ENCODE results near the gene IGFBP7.

Gene IGFBP7

DNA sequence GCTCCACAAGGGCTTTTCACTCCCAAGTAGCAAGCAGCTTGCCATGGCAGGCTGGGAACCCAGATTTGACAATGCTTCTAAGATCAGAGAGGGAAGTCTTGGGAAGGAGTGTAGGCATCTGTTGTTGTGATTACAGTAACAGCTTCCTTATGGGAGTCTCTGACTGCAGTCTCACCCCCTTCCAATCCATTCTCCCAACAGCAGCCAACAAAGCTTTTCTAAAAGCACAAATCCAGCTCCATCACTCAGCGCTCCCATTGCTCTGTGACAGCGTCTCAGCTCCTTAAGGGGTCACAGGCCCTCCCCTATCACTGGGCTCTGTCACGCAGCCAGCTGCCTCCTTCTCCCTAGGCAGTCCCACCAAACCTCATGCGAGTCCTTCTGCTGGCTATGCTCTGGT is 7.1 kb downstream of the IGFBP7 start:
- Histone ChIP-seq H3K9ac (ENCODE audit: low read length) (no peak overlapping the region), H4K20me1 (ENCODE audit: insufficient read depth, low read length) (no peaks in the 10 kb centered on the region), H3K27ac (ENCODE audit: low read length) (no peak overlapping the region), H3K9me2 (replicated peaks; ENCODE audit: insufficient read depth, low read length) (no peaks in the 10 kb centered on the region), H3K4me3 (ENCODE audit: low read length) (no peak overlapping the region), H3K27me3 (replicated peaks; ENCODE audit: insufficient read depth, low read length) (no peaks in the 10 kb centered on the region), H3K9me3 (replicated peaks; ENCODE audit: insufficient read depth, low read length) (no peaks in the 10 kb centered on the region), H3K4me2 (ENCODE audit: low read depth, low read length) (no peak overlapping the region), H3K4me1 (ENCODE audit: low read length) (no peaks in the 10 kb centered on the region), H3K79me2 (ENCODE audit: low read length) (no peaks in the 10 kb centered on the region), H3F3A (ENCODE audit: insufficient read depth, low read length) (no peaks in the 10 kb centered on the region), H2AFZ (ENCODE audit: low read length) (no peak overlapping the region), H3K36me3 (replicated peaks; ENCODE audit: insufficient read depth, low read length) (no peaks in the 10 kb centered on the region)
- TF ChIP-seq, protein P1, sequence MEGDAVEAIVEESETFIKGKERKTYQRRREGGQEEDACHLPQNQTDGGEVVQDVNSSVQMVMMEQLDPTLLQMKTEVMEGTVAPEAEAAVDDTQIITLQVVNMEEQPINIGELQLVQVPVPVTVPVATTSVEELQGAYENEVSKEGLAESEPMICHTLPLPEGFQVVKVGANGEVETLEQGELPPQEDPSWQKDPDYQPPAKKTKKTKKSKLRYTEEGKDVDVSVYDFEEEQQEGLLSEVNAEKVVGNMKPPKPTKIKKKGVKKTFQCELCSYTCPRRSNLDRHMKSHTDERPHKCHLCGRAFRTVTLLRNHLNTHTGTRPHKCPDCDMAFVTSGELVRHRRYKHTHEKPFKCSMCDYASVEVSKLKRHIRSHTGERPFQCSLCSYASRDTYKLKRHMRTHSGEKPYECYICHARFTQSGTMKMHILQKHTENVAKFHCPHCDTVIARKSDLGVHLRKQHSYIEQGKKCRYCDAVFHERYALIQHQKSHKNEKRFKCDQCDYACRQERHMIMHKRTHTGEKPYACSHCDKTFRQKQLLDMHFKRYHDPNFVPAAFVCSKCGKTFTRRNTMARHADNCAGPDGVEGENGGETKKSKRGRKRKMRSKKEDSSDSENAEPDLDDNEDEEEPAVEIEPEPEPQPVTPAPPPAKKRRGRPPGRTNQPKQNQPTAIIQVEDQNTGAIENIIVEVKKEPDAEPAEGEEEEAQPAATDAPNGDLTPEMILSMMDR (IDR thresholded peaks at IDR 0.05; ENCODE audit: low read length) = no peak
- TF ChIP-seq EZH2phosphoT487 (IDR thresholded peaks at IDR 0.05; ENCODE audit: low read length) = no peak
- no peak for TF ChIP-seq EZH2 (optimal IDR thresholded peaks at IDR 0.05; ENCODE audit: low read depth, low read length)
- no peak for DNase-seq

DNA sequence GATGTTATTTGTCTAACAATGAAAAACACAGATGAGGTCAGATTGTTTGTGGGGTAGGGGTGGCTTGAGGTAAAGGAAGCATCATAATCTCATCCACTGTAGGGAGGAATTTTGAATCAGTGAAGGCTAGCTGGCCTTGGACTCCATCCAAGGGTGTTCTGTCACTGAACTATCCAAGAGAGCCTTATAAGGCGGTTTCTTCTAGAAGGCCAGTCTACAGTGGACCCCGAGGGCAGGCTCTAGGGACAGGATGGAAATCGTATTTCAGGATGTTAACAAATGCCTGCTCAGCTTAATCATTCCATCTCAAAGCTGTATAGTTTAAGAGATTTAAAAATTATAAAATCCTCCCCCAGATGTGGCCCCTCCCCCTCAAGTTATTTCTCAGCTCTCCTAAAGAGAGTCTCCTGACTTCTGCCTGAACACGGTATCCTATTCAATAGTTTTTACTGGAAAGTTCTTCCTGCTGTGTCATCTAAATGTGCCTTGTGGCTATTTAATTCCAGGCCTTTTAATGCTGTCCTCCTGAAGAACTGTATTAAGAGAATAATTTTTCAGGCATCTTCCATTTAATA is 8.0 kb downstream of the IGFBP7 start:
- Histone ChIP-seq H3K4me3 (ENCODE audit: low read length) (no peak overlapping the region), H3K27ac (ENCODE audit: low read length) (no peak overlapping the region), H3K9me2 (replicated peaks; ENCODE audit: insufficient read depth, low read length) (no peaks in the 10 kb centered on the region), H3K36me3 (replicated peaks; ENCODE audit: insufficient read depth, low read length) (no peaks in the 10 kb centered on the region), H3F3A (ENCODE audit: insufficient read depth, low read length) (no peaks in the 10 kb centered on the region), H3K79me2 (ENCODE audit: low read length) (no peaks in the 10 kb centered on the region), H2AFZ (ENCODE audit: low read length) (no peak overlapping the region), H3K4me2 (ENCODE audit: low read depth, low read length) (no peak overlapping the region), H4K20me1 (ENCODE audit: insufficient read depth, low read length) (no peaks in the 10 kb centered on the region), H3K27me3 (replicated peaks; ENCODE audit: insufficient read depth, low read length) (no peaks in the 10 kb centered on the region), H3K9me3 (replicated peaks; ENCODE audit: insufficient read depth, low read length) (no peaks in the 10 kb centered on the region), H3K4me1 (ENCODE audit: low read length) (no peaks in the 10 kb centered on the region), H3K9ac (ENCODE audit: low read length) (no peak overlapping the region)
- DNase-seq = no peak
- no peak for TF ChIP-seq EZH2 (optimal IDR thresholded peaks at IDR 0.05; ENCODE audit: low read depth, low read length)
- TF ChIP-seq EZH2phosphoT487 (IDR thresholded peaks at IDR 0.05; ENCODE audit: low read length) = no peak
- TF ChIP-seq, protein P1 (IDR thresholded peaks at IDR 0.05; ENCODE audit: low read length) = no peak

DNA sequence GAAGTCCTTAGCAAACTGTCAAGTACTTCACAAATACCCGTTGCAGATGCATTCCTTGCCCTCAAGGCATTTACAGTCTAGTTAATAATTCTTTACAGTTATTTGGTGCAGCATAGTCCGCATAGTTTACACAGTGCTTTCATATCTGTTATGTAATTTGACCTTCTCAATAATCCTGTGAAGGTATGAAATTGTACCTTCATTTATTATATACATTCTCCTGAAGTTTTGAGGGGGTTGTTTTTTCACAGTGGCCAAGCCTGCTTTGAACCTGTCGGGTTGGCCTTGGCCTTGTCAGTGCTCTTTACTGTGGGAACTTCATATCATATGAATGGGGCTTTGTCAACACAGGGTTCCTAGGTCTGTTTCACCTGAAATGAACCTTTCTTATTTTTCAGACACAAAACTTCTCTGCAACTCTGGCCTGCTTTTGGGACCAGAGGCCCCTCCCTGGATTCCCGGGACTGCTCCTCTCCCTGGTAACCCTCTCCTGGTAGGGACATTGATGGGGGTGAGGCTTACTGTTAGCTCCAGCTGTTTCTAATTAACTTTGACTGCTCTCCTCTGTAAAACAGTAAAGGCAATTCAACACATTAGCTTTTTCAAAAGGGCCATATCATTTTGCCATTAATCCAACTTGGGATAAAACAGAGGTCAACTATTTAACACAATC is 9.1 kb downstream of the IGFBP7 start:
- H4K20me1 ChIP-seq (ENCODE audit: insufficient read depth, low read length) = no peaks in the 10 kb centered on the region
- H3K79me2 ChIP-seq (ENCODE audit: low read length) = no peaks in the 10 kb centered on the region
- no peak for DNase-seq
- no peaks in the 10 kb centered on the region for H3K36me3 ChIP-seq (replicated peaks; ENCODE audit: insufficient read depth, low read length)
- H3K27ac ChIP-seq (ENCODE audit: low read length) = no peak overlapping the region
- no peaks in the 10 kb centered on the region for H3K9me3 ChIP-seq (replicated peaks; ENCODE audit: insufficient read depth, low read length)
- H3F3A ChIP-seq (ENCODE audit: insufficient read depth, low read length) = no peaks in the 10 kb centered on the region
- no peak overlapping the region for H2AFZ ChIP-seq (ENCODE audit: low read length)
- no peak overlapping the region for H3K9ac ChIP-seq (ENCODE audit: low read length)
- H3K4me2 ChIP-seq (ENCODE audit: low read depth, low read length) = no peak overlapping the region
- no peaks in the 10 kb centered on the region for H3K4me1 ChIP-seq (ENCODE audit: low read length)
- H3K9me2 ChIP-seq (replicated peaks; ENCODE audit: insufficient read depth, low read length) = no peaks in the 10 kb centered on the region
- TF ChIP-seq EZH2phosphoT487 (IDR thresholded peaks at IDR 0.05; ENCODE audit: low read length) = no peak
- TF ChIP-seq, protein P1 (IDR thresholded peaks at IDR 0.05; ENCODE audit: low read length) = no peak
- TF ChIP-seq EZH2 (optimal IDR thresholded peaks at IDR 0.05; ENCODE audit: low read depth, low read length) = no peak
- no peak overlapping the region for H3K4me3 ChIP-seq (ENCODE audit: low read length)
- no peaks in the 10 kb centered on the region for H3K27me3 ChIP-seq (replicated peaks; ENCODE audit: insufficient read depth, low read length)

Data from MM.1S (cell line).